Neuronal stem cell (in vitro differentiated cells): ENCODE data around the gene ZNF124. TPM values are rescaled to one million over a fixed set of nuclear protein-coding genes. Genes with fewer than 3 reads are reported as not detected.
"Not testable (repeated sequence)": the region's sequence is repeated elsewhere in the genome, so short reads cannot be mapped to it uniquely, and the experiment has no call there.

ENCODE experiments used
- DNase-seq: peaks from one replicate; pipeline ENCODE4 v3.0.0-alpha.2; 2013; ENCODE audit warnings: low spot score
- H2AFZ ChIP-seq: one replicate; pipeline ENCODE4 v1.6.1; 2013; ENCODE audit warnings: mild to moderate bottlenecking, low read length, inconsistent platforms
- H2AK5ac ChIP-seq: 2 replicates; pipeline ENCODE4 v1.6.1; 2013; ENCODE audit warnings: low read depth, mild to moderate bottlenecking, inconsistent platforms, low read length, moderate library complexity, mixed read lengths
- H2BK120ac ChIP-seq: 2 replicates; pipeline ENCODE4 v1.6.1; 2013; ENCODE audit warnings: low read depth, mild to moderate bottlenecking, inconsistent platforms, low read length, moderate library complexity, mixed read lengths
- H2BK12ac ChIP-seq: one replicate; pipeline ENCODE4 v1.6.1; 2013; ENCODE audit warnings: low read length, inconsistent platforms
- H2BK15ac ChIP-seq: 2 replicates; pipeline ENCODE4 v1.6.1; 2013; ENCODE audit warnings: mild to moderate bottlenecking, low read length, inconsistent platforms, mixed read lengths
- H2BK5ac ChIP-seq: one replicate; pipeline ENCODE4 v1.6.1; 2013; ENCODE audit warnings: inconsistent platforms, mild to moderate bottlenecking, low read length, moderate library complexity
- H3K14ac ChIP-seq: one replicate; pipeline ENCODE4 v1.6.1; 2013; ENCODE audit warnings: low read length, inconsistent platforms
- H3K18ac ChIP-seq: 2 replicates; pipeline ENCODE4 v1.6.1; 2013; ENCODE audit warnings: low read length, inconsistent platforms
- H3K23ac ChIP-seq: 2 replicates; pipeline ENCODE4 v1.6.1; 2013; ENCODE audit warnings: low read depth, mild to moderate bottlenecking, mixed read lengths, low read length, inconsistent platforms; ENCODE audit not compliant: poor library complexity
- H3K27ac ChIP-seq: replicated peaks from 3 replicates; pipeline ENCODE4 v1.5.1; 2013; ENCODE audit warnings: low read length, inconsistent platforms
- H3K27me3 ChIP-seq, 3 experiments: 2 replicates each; pipeline ENCODE4 v1.6.1; 2013; ENCODE audit warnings: low read length in 3 of 3, mild to moderate bottlenecking in 2 of 3, inconsistent platforms in 1 of 3, low read depth in 1 of 3, mixed read lengths in 1 of 3, moderate library complexity in 1 of 3; ENCODE audit not compliant: control insufficient read depth in 3 of 3, insufficient read depth in 3 of 3
- H3K36me3 ChIP-seq, 2 donors: replicated peaks in 1 of 2; 2 replicates each; pipeline ENCODE4 v1.6.1; 2013; ENCODE audit warnings: low read length in 2 of 2; ENCODE audit not compliant: control insufficient read depth in 2 of 2, insufficient read depth in 2 of 2
- H3K4ac ChIP-seq: 2 replicates; pipeline ENCODE4 v1.6.1; 2013; ENCODE audit warnings: inconsistent platforms, mild to moderate bottlenecking, low read length, moderate library complexity
- H3K4me1 ChIP-seq, 2 donors: 1 replicate in 1 of 2; 2 replicates in 1 of 2; pipeline ENCODE4 v1.6.1; 2013; ENCODE audit warnings: low read length in 2 of 2, low read depth in 1 of 2; ENCODE audit not compliant: control insufficient read depth in 2 of 2, insufficient read depth in 1 of 2
- H3K4me2 ChIP-seq: one replicate; pipeline ENCODE4 v1.6.1; 2013; ENCODE audit warnings: mild to moderate bottlenecking, low read length, inconsistent platforms; ENCODE audit not compliant: insufficient read depth, poor library complexity, severe bottlenecking
- H3K4me3 ChIP-seq, 2 donors: 2 replicates each; pipeline ENCODE4 v1.5.1; 2013; ENCODE audit warnings: low read length in 2 of 2, mild to moderate bottlenecking in 2 of 2, inconsistent platforms in 1 of 2, moderate library complexity in 1 of 2
- H3K79me1 ChIP-seq: one replicate; pipeline ENCODE4 v1.6.1; 2013; ENCODE audit warnings: low read depth, mild to moderate bottlenecking, inconsistent platforms, low read length, moderate library complexity
- H3K9ac ChIP-seq: one replicate; pipeline ENCODE4 v1.6.1; 2013; ENCODE audit warnings: mild to moderate bottlenecking, low read depth, low read length, inconsistent platforms; ENCODE audit not compliant: poor library complexity
- H3K9me3 ChIP-seq, 2 donors: replicated peaks in 1 of 2; 2 replicates each; pipeline versions ENCODE3 to v1.6.1; 2013; ENCODE audit warnings: low read length in 2 of 2, mild to moderate bottlenecking in 2 of 2, inconsistent platforms in 1 of 2, low read depth in 1 of 2, mixed read lengths in 1 of 2, moderate library complexity in 1 of 2; ENCODE audit not compliant: control insufficient read depth in 2 of 2, insufficient read depth in 1 of 2
- H4K8ac ChIP-seq: one replicate; pipeline ENCODE4 v1.6.1; 2013; ENCODE audit warnings: low read depth, mild to moderate bottlenecking, inconsistent platforms, low read length, moderate library complexity
- H4K91ac ChIP-seq: one replicate; pipeline ENCODE4 v1.6.1; 2013; ENCODE audit warnings: low read length, low read depth, mild to moderate bottlenecking, inconsistent platforms; ENCODE audit not compliant: poor library complexity
- WGBS, 2 donors: extraction: QIAGEN DNeasy Blood & Tissue Kit; methylation state at CpG; one replicate each; pipeline ENCODE4 v1.1.7; 2013; ENCODE audit warnings: missing lambda C conversion rate in 2 of 2, mixed read lengths in 1 of 2; ENCODE audit not compliant: insufficient read length in 2 of 2, insufficient replicate concordance in 1 of 2; ENCODE audit errors: extremely low coverage in 2 of 2; 5-methylcytosine and 5-hydroxymethylcytosine counted together
- polyA plus RNA-seq, 2 experiments: library from polyadenylated mRNA; stranded (reverse); fragments of 200-250 nt; gene quantifications; one replicate each; pipeline ENCODE4 v1.2.3, GENCODE V29; 2013

ZNF124 gene
- 6.6 TPM for polyA plus RNA-seq (2013, experiment 1 of 2)
- polyA plus RNA-seq (2013, experiment 2 of 2), result 6.0 TPM

DNA sequence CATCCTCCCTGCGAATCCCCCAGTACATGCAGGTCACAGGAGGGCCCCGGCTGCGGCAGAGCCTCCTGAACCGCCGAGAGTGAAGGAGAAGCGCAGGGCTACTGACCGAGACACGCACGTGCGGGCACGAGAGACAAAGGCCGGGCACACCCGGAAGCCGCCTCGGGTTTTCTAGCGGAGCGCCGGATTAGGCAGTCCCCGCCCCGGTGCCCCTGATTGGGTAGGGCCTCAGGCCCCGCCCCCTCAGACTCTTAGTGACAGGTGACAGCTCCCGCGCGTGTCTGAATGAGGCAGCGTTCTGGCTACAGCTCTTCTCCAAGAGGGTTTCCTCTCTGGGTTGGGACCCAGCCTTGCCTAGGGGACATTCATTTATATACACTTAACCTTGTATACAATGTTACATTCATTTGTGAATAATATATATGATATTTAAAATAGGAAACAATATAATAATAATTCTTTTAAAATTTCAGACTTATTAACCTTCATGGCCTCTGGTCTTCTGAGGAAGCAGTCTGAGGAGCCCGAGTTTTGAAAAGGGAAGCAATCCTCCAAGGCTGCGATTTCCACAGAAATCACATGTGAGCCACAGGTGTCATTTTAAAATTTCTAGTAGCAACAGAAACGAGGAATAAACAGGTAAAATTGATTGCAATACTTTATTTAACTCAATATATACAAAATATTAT, at the start of gene ZNF124:
Gene ZNF124 (minus strand): TSS at position 146 of the 689 bp plus-strand sequence. CDS start 143 bp downstream, at position 3.
- not testable (repeated sequence) for H4K91ac ChIP-seq, H3K14ac ChIP-seq, H2BK12ac ChIP-seq, H3K4ac ChIP-seq, H3K27me3 ChIP-seq, H2BK15ac ChIP-seq, H2BK120ac ChIP-seq, H3K4me1 ChIP-seq, H3K18ac ChIP-seq, H3K23ac ChIP-seq, H4K8ac ChIP-seq, H3K4me3 ChIP-seq, H3K79me1 ChIP-seq, H2BK5ac ChIP-seq, H3K27ac ChIP-seq, DNase-seq, H3K4me2 ChIP-seq, H2AK5ac ChIP-seq, H2AFZ ChIP-seq, H3K9ac ChIP-seq
- peaks cover 2 to 23% of the 10 kb centered on the region in 2 donors for H3K36me3 ChIP-seq
- H3K9me3 ChIP-seq, result peaks cover 4 to 22% of the 10 kb centered on the region in 2 donors
- WGBS, 2 donors, result no CpG with 5 or more reads among the region's 28 CpGs

DNA sequence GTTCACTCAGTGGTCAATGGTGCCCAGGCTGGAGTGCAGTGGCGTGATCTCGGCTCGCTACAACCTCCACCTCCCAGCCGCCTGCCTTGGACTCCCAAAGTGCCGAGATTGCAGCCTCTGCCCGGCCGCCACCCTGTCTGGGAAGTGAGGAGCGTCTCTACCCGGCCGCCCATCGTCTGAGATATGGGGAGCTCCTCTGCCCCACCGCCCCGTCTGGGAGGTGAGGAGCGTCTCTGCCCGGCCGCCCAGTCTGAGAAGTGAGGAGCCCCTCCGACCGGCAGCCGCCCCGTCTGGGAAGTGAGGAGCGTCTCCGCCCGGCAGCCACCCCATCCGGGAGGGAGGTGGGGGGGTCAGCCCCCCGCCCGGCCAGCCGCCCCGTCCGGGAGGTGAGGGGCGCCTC, 48.5 kb upstream of the ZNF124 start:
- not testable (repeated sequence) for H3K27me3 ChIP-seq, H3K4ac ChIP-seq, H2BK120ac ChIP-seq, DNase-seq, H4K91ac ChIP-seq, H2BK5ac ChIP-seq, H2BK15ac ChIP-seq, H3K18ac ChIP-seq, H3K9me3 ChIP-seq, H2AK5ac ChIP-seq, H2BK12ac ChIP-seq, H3K4me1 ChIP-seq, H3K4me2 ChIP-seq, H3K27ac ChIP-seq, H2AFZ ChIP-seq, H3K9ac ChIP-seq, H4K8ac ChIP-seq, H3K23ac ChIP-seq, H3K14ac ChIP-seq, H3K36me3 ChIP-seq, H3K4me3 ChIP-seq, H3K79me1 ChIP-seq
- WGBS, 2 donors, result no CpG with 5 or more reads among the region's 30 CpGs

DNA sequence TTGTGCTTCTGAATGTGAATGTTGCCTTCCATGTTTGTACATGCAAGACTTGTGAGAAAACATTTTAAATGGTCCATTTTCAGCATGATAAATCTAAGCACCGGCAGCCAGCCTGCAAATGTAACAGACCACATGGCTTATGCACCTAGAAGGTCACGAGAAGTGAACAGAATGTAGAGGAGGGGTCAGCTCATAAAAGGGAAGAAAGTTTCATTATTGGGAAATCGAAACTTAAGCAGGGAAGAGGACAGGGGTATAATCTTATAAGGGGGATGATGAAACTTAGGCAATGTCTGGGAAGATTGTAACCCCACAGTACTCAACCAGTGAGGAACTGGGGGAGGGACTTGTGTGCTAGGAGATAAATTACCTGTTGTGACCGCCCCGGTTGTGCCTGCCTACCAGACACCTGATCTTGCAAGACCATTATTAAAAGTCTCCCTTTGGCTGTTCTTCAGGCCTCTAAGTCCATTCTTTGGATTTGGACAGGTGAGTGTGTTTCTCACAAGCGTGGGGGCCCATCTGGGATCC, 46.4 kb upstream of the ZNF124 start:
- no peak overlapping the region for H3K18ac ChIP-seq
- H3K4ac ChIP-seq, result no peak overlapping the region
- H2BK15ac ChIP-seq, result no peak overlapping the region
- no peak overlapping the region for H2BK12ac ChIP-seq
- no peak overlapping the region for H2BK120ac ChIP-seq
- no peak overlapping the region for H2BK5ac ChIP-seq
- no peak overlapping the region for H3K4me3 ChIP-seq
- WGBS, 2 donors, result no CpG with 5 or more reads among the region's 6 CpGs
- peaks cover 0 to 5% of the 10 kb centered on the region in 2 donors for H3K9me3 ChIP-seq
- no peak overlapping the region for H3K9ac ChIP-seq
- no peak overlapping the region for H3K27ac ChIP-seq
- H3K79me1 ChIP-seq, result no peaks in the 10 kb centered on the region
- no peak overlapping the region for H2AFZ ChIP-seq
- peaks cover 0 to 8% (median 0%) of the 10 kb centered on the region in 3 experiments for H3K27me3 ChIP-seq
- DNase-seq, result no peak
- no peak overlapping the region for H4K8ac ChIP-seq
- H3K4me1 ChIP-seq, result no peaks in the 10 kb centered on the region
- no peak overlapping the region for H3K23ac ChIP-seq
- H4K91ac ChIP-seq, result no peak overlapping the region
- H2AK5ac ChIP-seq, result no peak overlapping the region
- H3K14ac ChIP-seq, result no peak overlapping the region
- H3K36me3 ChIP-seq, result no peaks in the 10 kb centered on the region
- no peak overlapping the region for H3K4me2 ChIP-seq

DNA sequence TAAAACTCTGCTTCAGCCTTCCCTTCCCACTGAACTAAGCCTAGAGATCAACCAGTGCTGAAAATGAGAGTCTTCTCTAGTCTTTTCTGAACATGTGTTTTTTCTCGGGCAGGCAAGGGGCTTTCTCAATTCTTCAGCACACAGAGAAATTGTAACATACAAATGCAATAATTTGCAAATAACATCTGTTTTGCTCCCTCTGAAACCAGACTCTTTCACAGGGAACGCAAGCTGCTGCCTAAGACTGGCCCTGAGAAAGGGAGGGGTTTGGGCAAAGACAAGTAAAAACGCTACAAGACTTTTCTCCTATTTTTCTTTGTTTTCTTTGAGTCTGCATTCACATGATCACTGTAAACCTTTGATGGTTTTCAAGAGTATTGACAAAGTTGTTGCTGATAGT, 44.4 kb upstream of the ZNF124 start:
- Histone ChIP-seq H4K91ac (no peak overlapping the region), H3K9ac (no peak overlapping the region), H3K27ac (no peak overlapping the region), H3K79me1 (no peaks in the 10 kb centered on the region), H3K4me3 (no peak overlapping the region), H4K8ac (no peak overlapping the region), H3K4me1 (peaks cover 0 to 5% of the 10 kb centered on the region in 2 donors), H2BK5ac (no peak overlapping the region), H3K4ac (no peak overlapping the region), H2BK15ac (no peak overlapping the region), H3K4me2 (no peak overlapping the region), H3K14ac (no peak overlapping the region), H2BK12ac (no peak overlapping the region), H3K18ac (no peak overlapping the region), H3K36me3 (no peaks in the 10 kb centered on the region), H3K23ac (no peak overlapping the region), H2BK120ac (no peak overlapping the region), H3K9me3 (no peaks in the 10 kb centered on the region), H3K27me3 (peaks cover 0 to 14% (median 0%) of the 10 kb centered on the region in 3 experiments), H2AFZ (peak overlapping the region; percentile 1), H2AK5ac (no peak overlapping the region)
- DNase-seq, result no peak
- WGBS, 2 donors, result no CpG with 5 or more reads among the region's 3 CpGs
